ENCODE measurements around the gene OTP.
A peak's percentile ranks its signal among the peaks of the same experiment; 100 is the strongest.

Gene OTP

GRCh38 chr5:77650686-77651085 is 12.2 kb upstream of the OTP start:
- no peak overlapping the region for H3K4me2 ChIP-seq (ENCODE audit: low read length)
- H2AFZ ChIP-seq (ENCODE audit: low read depth, low read length) = no peak overlapping the region
- H3K9me3 ChIP-seq (ENCODE audit: insufficient read depth, low read length) = no peaks in the 10 kb centered on the region
- H3K4me1 ChIP-seq (ENCODE audit: low read length) = no peaks in the 10 kb centered on the region
- H3K9ac ChIP-seq (ENCODE audit: low read length) = no peak overlapping the region
- no peaks in the 10 kb centered on the region for H4K20me1 ChIP-seq (ENCODE audit: insufficient read depth, low read length)
- no peaks in the 10 kb centered on the region for H3K79me2 ChIP-seq (ENCODE audit: low read length)
- H3K4me3 ChIP-seq (ENCODE audit: low read length) = no peak overlapping the region
- TF ChIP-seq CTCF (IDR thresholded peaks at IDR 0.05; ENCODE audit: low read depth, low read length) = no peak
- no peak for TF ChIP-seq EZH2phosphoT487 (IDR thresholded peaks at IDR 0.05; ENCODE audit: low read depth)
- H3K27ac ChIP-seq (ENCODE audit: low read length) = no peak overlapping the region
- H3K36me3 ChIP-seq (replicated peaks; ENCODE audit: low read depth, low read length) = no peaks in the 10 kb centered on the region
- H3K27me3 ChIP-seq (ENCODE audit: low read depth, low read length) = no peaks in the 10 kb centered on the region

GRCh38 chr5:77649776-77650175 is 11.3 kb upstream of the OTP start:
- Histone ChIP-seq H3K9me3 (ENCODE audit: insufficient read depth, low read length) (no peaks in the 10 kb centered on the region), H3K36me3 (replicated peaks; ENCODE audit: low read depth, low read length) (no peaks in the 10 kb centered on the region), H3K79me2 (ENCODE audit: low read length) (no peaks in the 10 kb centered on the region), H3K27ac (ENCODE audit: low read length) (no peak overlapping the region), H3K4me1 (ENCODE audit: low read length) (no peaks in the 10 kb centered on the region), H4K20me1 (ENCODE audit: insufficient read depth, low read length) (no peaks in the 10 kb centered on the region), H2AFZ (ENCODE audit: low read depth, low read length) (no peak overlapping the region), H3K4me3 (ENCODE audit: low read length) (no peak overlapping the region), H3K9ac (ENCODE audit: low read length) (no peak overlapping the region), H3K4me2 (ENCODE audit: low read length) (no peak overlapping the region), H3K27me3 (ENCODE audit: low read depth, low read length) (no peaks in the 10 kb centered on the region)
- TF ChIP-seq EZH2phosphoT487 (IDR thresholded peaks at IDR 0.05; ENCODE audit: low read depth) = no peak
- TF ChIP-seq CTCF (IDR thresholded peaks at IDR 0.05; ENCODE audit: low read depth, low read length) = no peak

GRCh38 chr5:77645995-77646639 is 7.6 kb upstream of the OTP start:
- Histone ChIP-seq H3K4me2 (ENCODE audit: low read length) (peak overlapping the region; percentile 76), H3K4me3 (ENCODE audit: low read length) (peak overlapping the region; percentile 95), H2AFZ (ENCODE audit: low read depth, low read length) (peak overlapping the region; percentile 78), H3K27me3 (ENCODE audit: low read depth, low read length) (peaks cover 5% of the 10 kb centered on the region), H4K20me1 (ENCODE audit: insufficient read depth, low read length) (no peaks in the 10 kb centered on the region), H3K36me3 (replicated peaks; ENCODE audit: low read depth, low read length) (no peaks in the 10 kb centered on the region), H3K9ac (ENCODE audit: low read length) (peak overlapping the region; percentile 75; the same call in 1 of the 2 replicates), H3K27ac (ENCODE audit: low read length) (no peak overlapping the region), H3K79me2 (ENCODE audit: low read length) (no peaks in the 10 kb centered on the region), H3K4me1 (ENCODE audit: low read length) (no peaks in the 10 kb centered on the region), H3K9me3 (ENCODE audit: insufficient read depth, low read length) (no peaks in the 10 kb centered on the region)
- TF ChIP-seq CTCF (IDR thresholded peaks at IDR 0.05; ENCODE audit: low read depth, low read length) = no peak
- no peak for TF ChIP-seq EZH2phosphoT487 (IDR thresholded peaks at IDR 0.05; ENCODE audit: low read depth)

- peak overlapping the region; percentile 92 for H3K4me2 ChIP-seq (ENCODE audit: low read length)
- peak overlapping the region; percentile 95 for H3K4me3 ChIP-seq (ENCODE audit: low read length)
- H3K4me1 ChIP-seq (ENCODE audit: low read length) = no peaks in the 10 kb centered on the region
- H3K36me3 ChIP-seq (replicated peaks; ENCODE audit: low read depth, low read length) = no peaks in the 10 kb centered on the region
- peak; percentile 25; the same call in 1 of the 2 replicates for TF ChIP-seq CTCF (IDR thresholded peaks at IDR 0.05; ENCODE audit: low read depth, low read length)
- no peak for TF ChIP-seq EZH2phosphoT487 (IDR thresholded peaks at IDR 0.05; ENCODE audit: low read depth)
- H4K20me1 ChIP-seq (ENCODE audit: insufficient read depth, low read length) = no peaks in the 10 kb centered on the region
- no peaks in the 10 kb centered on the region for H3K79me2 ChIP-seq (ENCODE audit: low read length)
- no peak overlapping the region for H3K27ac ChIP-seq (ENCODE audit: low read length)
- no peaks in the 10 kb centered on the region for H3K9me3 ChIP-seq (ENCODE audit: insufficient read depth, low read length)
- peak overlapping the region; percentile 94 for H2AFZ ChIP-seq (ENCODE audit: low read depth, low read length)
- H3K9ac ChIP-seq (ENCODE audit: low read length) = peak overlapping the region; percentile 75
- H3K27me3 ChIP-seq (ENCODE audit: low read depth, low read length) = peaks cover 5% of the 10 kb centered on the region
Measured at GRCh38 chr5:77645158-77645994, 6.9 kb upstream of the OTP start.

All from OCI-LY3 (cell line).